DMS 273 (cell line): ENCODE data around the gene MAP2K2.
A peak's percentile ranks its signal among the peaks of the same experiment; 100 is the strongest.
"Not testable (repeated sequence)": the region's sequence is repeated elsewhere in the genome, so short reads cannot be mapped to it uniquely, and the experiment has no call there.

Experiments used
- DNase-seq: peaks from one replicate; lab custom pipeline; 2025; ENCODE audit not compliant: unreplicated experiment; lab: John Stamatoyannopoulos, UW

The MAP2K2 gene

DNA sequence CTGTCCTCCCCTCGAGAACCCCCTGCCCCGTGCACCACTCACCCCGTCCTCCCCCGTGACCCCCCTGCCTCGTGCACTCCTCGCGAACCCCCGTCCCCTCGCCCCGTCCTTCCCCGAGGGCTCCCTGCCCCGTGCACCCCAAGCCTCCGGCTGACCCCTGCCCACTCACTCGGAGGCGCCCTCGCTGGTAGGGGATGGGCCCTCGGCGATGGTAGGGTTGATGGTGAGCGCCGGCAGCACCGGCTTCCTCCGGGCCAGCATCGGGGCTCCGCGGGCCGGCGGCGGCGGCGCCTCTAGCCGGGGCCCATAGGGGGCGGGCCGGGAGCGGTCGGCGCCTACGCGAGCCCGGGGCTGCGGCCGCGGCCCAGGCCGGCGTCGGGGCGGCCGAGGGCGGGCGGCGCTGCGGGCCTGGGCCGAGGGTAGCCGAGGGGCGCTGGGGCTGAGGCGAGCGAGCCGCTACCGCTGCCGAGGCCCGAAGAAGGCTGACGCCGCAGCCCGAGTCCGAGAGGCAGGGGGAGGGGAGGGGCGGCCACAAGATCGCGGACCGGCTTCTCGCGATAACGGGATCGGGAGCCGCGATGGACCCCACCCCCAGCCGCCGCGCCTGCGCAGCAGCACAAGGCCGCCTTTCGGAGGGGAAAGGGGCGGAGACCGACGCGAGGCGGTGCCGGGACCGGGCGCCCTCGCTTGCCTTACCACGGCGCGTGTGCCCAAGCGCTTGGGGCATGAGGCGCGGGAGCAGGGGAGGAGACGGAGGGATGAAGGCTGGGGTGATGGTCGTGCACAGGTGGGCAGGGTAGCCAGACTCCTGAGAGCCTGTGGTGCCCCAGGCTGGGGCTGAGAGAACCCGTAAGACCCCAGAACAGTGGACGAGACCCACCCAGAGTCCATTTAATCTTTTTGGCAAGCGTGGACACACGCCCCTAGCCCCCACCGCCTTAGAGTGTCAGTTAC, at the start of gene MAP2K2:
Gene MAP2K2 (minus strand): TSS at position 508 of the 954 bp plus-strand sequence. CDS start 247 bp downstream, at position 261.
- DNase-seq, result peak; percentile 98

DNA sequence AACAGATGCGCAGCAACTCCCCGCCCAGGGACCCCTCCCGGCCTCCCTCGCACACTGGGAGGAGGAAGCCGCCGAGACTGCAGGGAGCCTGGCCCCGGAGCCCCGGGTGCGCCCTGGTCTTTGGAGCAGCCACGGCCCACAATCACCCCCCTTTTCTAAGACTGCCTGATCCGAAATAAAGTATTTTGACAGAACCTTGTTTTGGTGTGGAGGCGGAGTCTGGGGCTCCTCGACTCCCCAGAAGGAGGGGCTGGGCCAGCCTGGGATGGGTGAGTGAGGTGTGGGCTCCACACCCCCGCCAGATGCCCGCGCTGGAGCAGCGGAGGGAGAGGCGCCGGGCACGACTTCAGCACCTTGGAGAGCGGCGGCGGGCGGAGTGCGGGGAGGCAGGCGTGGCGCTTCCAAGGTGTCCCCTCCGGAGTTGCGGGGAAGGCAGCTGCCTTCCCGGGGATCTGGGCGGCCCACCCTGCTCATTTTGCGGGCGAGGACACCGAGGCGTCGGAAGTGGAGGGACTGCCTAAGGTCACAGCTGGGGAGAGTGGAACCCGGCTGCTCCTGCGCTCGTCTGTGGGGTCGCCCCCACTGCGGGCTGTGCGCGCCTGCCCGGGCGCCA, 49.0 kb upstream of the MAP2K2 start:
- peak; percentile 88 for DNase-seq

DNA sequence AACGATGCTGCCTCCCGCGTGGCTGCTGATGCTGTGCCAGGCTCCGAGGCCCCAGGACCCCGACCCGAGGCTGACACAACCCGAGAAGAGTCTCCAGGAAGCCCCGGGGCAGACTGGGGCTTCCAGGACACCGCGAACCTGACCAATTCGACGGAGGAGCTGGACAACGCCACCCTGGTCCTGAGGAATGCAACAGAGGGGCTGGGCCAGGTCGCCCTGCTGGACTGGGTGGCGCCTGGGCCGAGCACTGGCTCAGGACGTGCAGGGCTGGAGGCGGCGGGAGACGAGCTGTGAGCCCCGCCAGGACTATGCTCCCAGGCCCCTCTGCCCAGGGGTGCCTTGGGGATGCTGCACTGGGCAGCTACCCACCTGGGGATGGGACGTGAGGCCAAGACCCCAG, 47.8 kb upstream of the MAP2K2 start:
- DNase-seq, result no peak

DNA sequence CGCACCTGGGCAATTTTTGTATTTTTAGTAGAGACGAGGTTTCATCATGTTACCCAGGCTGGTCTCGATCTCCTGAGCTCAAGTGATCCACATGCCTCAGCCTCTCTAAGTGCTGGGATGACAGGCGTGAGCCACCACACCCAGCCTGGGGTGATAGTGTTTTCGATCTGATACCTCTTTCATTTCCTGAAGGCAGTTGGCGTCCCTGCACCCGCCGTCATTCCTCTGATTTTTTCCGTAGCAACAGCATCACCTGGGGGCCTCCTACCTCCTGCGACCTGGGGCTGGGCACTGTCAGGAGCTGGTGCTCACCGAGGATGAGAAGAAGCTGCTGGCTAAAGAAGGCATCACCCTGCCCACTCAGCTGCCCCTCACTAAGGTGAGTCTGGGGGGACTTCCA, 40.3 kb upstream of the MAP2K2 start:
- DNase-seq, result no peak

DNA sequence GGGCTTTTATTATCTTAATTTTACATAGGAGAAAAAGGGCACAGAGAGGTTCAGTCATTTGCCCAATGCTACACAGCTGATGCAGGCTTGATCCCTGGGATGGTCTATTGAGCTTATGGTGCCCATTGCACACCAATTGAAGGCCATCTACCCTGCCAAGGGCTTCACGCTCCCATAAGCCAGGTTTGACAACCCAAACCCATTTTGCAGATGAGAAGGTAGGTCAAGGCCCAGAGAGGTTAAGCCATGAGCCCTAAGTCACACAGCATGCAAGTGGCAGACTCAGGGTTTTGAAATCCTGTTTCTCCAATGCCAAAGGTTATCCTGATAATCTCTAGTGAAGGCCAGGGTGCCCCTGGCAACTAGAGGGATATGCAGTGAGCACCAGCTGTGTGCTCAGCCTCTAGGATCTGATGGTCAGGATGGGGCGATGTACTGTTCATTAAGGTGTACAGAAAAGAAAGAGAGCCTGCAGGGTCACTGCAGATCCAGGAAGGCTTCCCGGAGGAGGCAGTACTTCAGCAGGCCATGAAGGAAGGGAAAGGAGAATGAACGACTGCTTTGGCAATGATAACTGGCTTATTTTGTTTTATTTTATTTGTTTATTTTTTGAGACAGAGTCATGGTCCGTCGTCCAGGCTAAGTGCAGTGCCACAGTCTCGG, 37.6 kb upstream of the MAP2K2 start:
- DNase-seq, result no peak

DNA sequence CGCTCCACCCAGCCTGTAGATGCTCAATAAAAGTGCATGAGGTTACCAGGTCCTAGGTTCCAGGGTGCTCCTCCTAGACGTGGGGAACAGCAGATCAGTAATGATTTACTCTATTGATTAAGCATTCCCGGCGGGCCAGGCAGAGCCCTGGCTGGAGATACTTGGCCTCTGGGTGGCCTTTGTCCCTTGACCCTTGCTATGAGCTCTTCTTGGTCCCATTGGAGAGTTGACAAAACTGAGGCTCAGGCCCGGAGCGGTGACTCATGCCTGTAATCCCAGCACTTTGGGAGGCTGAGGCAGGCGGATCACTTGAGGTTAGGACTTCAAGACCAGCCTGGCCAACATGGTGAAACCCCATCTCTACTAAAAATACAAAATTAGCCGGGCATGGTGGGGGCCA, 34.0 kb upstream of the MAP2K2 start:
- not testable (repeated sequence) for DNase-seq

DNA sequence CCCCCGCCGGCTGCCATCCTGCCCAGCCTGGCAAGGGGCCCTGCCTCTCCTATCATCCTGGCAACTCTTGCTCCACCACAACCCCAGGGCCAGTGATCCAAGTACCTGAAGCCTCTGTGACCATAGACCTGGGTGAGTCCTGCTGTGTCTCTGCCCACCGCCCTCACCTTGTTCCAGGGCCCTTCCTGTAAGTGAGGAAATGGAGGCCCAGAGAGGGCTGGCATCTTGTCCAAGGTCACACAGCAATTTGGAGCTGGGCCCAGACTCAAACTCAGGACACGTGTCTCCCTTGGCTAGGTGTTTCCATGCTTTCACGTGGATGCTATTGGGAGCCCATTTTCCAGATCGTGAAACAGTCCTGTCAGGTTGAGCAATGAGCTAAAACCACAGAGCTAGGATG, 33.2 kb upstream of the MAP2K2 start:
- DNase-seq, result no peak

DNA sequence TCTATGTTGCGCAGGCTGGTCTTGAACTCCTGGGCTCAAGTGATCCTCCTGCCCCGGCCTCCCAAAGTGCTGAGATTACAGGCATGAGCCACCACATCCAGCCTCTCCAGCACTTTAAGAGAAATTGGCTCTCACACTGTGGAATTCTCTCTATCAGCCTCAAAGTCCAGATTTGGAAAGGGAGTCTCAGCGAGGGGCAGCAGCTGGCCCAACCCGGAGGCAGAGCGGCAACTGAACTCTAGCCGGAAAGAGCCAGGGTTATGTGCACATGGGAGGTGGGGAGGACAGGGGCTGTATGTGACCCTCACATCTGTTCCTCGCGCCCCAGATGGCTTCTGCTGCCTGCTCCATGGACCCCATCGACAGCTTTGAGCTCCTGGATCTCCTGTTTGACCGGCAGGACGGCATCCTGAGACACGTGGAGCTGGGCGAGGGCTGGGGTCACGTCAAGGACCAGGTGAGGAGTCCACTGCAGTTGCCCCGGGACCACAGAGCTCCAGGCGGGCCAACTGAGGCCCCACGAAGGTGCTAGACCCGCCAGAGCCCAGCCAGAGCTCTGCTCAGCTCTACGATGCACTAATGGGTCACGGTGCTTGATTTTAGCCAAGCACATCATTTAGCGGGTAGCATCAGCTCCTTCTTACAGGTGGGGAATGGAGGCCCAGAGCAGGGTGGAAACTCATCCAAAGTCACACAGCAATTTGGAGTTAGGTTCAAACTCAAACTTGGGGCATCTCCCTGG, 30.8 kb upstream of the MAP2K2 start:
- DNase-seq, result peak; percentile 50

DNA sequence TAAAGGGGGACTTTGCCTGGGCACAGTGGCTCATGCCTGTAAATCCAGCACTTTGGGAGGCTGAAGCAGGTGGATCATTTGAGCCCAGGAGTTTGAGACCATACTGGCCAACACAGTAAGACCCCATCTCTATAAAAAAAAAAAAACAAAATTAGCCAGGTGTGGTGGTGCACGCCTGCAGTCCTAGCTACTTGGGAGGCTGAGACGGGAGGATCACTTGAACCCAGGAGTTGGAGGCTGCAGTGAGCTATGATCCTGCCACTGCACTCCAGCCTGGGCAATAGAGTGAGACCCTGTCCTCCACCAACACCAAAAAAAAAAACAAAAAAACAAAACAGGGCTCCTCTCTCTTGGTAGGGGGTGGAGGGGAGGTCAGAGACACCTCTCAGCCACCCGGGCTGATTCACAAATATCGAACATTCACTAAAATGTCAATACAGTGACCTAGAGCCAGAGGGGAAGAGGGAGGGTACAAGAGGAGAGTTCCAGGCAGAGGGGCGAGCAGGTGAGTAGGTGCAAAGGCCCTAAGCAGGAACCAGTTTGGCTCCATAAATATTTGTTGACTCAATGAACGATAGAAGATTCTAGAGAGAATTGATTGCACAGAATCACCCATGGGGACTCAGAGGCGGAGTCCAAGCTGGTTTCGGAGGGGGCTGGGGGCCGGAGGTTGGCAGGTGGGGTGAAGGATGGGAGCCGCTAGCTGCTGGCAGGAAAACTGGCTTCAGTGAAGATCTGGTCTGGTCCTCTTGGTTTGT, 28.5 kb upstream of the MAP2K2 start:
- no peak for DNase-seq

DNA sequence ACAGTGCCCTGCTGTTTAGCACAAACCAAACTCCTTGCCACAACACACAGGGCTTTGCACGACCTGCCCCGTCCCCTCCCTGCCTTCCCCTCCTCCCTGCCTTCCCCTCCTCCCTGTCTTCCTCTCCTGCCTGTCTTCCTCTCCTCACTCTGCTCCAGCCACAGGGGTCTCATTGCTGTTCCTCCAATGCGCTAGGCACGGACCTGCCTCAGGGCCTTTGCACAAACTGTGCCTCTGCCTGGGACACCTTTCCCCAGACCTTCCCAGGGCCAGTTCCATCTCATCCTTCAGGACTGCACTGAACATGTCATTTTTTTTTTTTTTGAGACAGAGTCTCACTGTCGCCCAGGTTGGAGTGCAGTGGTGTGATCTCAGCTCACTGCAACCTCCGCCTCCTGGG, 27.7 kb upstream of the MAP2K2 start:
- DNase-seq, result no peak

DNA sequence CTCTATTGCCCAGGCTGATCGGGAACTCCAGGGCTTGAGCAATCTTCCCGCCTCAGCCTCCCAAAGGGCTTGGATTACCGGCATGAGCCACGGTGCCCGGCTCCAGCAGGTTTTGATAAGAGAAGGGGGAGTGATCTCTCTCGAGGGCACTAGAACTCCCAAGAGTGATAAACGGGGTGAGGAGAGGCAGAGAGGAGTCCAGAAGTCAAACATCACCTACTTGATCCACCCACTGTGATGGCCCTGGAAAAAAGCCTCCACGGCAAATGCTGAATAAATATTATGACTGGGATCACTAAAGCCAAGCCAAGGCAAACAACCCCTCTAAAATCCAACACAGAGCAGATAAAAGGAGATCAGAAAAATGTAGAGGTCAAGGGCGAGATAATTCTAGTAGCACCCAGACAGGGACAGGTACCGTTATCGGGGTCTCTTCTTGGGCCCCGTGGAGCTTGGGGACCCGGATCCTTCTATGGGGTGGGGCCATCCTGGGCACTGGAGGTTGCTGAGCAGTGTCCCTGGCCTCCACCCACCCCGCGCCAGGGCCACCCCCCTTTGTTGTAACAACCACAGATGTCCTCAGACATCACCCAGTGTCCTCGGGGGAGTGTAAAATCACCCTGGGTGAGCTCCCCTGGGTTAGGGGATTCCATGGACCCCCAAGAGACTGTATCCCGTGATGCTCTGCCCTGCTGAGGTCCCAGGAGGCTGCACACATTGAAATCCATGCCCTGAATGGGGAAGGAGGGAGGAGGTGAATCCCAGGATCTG, 25.8 kb upstream of the MAP2K2 start:
- DNase-seq, result no peak

DNA sequence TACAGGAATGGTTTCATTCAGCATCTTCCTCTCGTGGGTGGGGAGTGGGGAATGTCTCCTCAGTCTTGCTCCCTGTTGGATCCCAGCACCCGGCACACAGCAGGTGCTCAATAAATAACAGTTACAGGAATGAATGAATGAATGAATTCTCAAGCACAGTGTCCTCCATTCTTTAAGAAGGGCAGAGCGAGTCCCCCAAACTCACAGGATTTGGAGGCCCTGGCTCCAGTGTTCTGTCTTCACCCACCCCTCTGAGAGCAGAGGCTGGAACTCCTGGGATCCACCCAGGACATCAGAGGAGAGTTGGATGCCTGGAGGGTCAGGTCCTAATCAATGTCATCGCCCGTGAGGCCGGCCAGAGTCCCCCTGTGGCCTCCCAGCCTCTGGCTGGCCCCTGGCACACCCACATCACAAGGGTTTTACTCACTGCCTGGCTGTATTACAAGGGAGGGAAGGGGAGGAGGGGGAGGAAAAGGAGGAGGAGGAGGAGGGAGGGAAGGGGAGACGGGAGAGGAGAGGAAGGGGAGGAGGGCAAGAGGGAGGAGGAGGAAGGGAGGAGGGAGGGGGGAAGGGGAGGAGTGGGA, 20.8 kb upstream of the MAP2K2 start:
- DNase-seq, result no peak

DNA sequence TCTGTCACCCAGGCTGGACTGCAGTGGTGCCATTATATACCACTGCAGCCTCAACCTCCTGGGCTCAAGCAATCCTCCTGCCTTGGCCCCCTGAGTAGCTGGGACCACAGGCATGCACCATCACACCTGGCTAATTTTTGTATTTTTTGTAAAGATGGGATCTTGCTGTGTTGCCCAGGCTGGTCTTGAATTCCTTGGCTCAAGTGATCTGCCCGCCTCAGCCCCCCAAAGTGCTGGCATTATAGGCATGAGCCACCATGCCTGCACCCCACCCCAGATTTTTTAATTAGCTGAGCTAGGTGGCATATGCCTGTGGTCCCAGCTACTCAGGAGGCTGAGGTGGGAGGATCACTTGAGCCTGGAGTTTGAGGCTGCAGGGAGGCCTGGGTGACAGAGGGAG, 19.0 kb upstream of the MAP2K2 start:
- DNase-seq, result not testable (repeated sequence)

DNA sequence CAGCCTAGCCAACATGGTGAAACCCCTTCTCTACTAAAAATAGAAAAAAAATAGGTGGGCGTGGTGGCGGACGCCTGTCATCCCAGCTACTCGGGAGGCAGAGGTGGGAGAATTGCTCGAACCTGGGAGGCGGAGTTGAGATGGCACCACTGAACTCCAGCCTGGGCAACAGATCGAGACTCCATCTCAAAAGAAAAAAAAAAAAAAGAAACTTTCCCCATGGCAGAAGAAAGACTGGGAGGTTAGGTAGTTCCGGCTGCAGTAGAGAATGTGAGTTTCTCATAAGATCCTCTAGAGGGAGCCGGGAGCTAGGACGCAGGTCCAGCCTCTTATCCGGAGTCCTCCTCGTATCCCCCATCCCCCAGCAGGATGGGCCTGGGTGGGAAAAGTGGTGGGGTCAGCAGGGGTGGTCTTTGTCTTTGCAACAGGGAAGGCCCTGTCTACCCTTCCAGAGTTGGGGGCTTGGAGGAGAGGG, 16.4 kb upstream of the MAP2K2 start:
- peak; percentile 82 for DNase-seq

DNA sequence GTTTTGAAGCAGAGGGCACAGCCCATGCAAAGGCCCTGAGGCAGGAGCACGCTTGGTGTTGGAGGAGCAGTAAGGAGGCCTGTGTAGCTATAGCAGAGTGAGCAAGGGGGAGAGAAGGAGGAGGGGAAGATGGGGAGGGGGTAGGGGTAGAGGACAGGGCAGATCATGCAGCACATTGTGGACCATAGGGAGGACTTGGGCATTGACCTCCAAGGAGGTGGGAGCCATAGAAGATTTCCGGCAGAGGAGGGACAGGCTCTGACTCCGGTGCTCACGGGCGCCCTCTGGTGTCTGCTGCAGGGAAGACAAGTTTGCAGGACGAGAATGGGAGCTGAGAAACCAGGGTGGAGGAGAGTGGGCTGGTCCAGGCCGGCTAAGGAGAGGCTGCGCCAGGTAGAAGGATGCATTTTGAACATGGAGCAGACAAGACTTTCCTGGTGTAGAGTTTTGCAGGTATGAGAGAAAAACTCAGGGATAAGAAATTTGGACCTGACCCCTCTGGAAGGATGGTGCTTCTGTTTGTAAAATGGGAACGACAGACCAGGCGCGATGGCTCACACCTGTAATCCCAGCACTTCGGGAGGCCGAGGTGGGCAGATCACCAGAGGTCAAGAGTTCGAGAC, 15.8 kb upstream of the MAP2K2 start:
- peak; percentile 83 for DNase-seq

DNA sequence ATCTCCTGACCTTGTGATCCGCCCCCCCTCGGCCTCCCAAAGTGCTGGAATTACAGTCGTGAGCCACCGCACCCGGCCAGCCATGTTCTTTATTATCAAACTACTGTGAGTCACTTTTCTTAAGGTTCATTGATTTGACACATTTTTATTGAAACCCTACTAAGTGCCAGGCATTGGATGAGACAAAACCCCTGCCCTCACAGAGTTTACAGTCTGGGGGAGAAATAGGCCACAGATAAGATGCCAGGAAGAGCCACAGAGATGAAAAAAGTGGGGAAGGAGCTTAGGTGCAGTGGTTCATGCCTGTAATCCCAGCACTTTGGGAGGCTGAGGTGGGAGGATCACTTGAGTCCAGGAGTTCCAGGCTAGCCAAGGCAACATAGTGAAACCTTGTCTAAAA, 14.5 kb upstream of the MAP2K2 start:
- no peak for DNase-seq

DNA sequence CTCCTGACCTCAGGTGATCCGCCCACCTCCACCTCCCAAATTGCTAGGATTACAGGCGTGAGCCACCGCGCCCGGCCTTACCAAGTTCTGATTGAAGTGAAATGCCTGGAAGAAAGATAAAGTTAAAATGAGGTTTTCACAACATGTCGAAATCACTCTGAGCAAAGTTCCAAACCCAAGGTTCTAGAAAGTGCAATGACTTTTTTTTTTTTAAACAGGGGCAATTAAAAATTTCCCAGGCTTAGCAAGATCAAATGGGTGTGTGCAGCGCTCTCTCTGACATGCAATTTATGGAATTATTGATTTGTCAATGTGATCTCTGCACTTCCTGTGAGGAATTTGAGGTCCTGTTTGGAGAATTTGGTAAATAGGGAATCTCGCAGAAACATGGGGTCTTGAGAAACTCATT, 12.8 kb upstream of the MAP2K2 start:
- DNase-seq, result no peak

DNA sequence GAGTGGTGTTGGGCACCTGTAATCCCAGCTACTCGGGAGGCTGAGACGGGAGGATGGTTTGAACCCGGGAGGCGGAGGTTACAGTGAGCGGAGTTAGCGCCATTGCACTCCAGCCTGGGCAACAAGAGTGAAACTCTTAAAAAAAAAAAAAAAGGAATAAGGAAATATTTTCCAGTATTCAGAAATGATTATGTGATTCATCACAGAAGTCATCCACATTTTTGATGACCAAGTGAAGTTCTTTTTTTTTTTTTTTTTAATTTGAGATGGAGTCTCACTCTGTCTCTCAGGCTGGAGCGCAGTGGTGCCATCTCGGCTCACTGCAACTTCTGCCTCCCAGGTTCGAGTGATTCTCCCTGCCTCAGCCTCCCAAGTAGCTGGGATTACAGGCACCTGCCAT, 11.5 kb upstream of the MAP2K2 start:
- not testable (repeated sequence) for DNase-seq

DNA sequence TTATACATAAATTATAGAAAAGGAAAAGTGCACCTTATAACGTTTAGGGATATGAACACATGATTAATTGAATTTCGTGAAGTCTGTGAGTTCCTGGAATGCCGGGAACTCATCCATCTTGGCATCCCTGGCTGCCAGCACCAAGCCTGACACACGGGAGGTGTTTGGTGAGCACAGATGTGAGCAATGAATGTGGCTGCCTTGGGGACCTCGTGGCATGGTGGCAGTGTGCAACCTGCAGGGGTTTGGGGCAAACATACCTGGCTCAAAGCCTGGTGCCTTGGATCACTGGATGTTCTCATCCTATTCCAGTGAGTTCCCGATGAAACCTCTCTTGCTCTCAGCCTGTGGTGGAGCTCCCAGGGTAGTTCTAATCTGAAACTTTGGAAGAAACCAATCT, 10.4 kb upstream of the MAP2K2 start:
- DNase-seq, result no peak
